Measurements from ENCODE around the gene GTF2I.
"Not testable (repeated sequence)": the region's sequence is repeated elsewhere in the genome, so short reads cannot be mapped to it uniquely, and the experiment has no call there.

Gene GTF2I

DNA sequence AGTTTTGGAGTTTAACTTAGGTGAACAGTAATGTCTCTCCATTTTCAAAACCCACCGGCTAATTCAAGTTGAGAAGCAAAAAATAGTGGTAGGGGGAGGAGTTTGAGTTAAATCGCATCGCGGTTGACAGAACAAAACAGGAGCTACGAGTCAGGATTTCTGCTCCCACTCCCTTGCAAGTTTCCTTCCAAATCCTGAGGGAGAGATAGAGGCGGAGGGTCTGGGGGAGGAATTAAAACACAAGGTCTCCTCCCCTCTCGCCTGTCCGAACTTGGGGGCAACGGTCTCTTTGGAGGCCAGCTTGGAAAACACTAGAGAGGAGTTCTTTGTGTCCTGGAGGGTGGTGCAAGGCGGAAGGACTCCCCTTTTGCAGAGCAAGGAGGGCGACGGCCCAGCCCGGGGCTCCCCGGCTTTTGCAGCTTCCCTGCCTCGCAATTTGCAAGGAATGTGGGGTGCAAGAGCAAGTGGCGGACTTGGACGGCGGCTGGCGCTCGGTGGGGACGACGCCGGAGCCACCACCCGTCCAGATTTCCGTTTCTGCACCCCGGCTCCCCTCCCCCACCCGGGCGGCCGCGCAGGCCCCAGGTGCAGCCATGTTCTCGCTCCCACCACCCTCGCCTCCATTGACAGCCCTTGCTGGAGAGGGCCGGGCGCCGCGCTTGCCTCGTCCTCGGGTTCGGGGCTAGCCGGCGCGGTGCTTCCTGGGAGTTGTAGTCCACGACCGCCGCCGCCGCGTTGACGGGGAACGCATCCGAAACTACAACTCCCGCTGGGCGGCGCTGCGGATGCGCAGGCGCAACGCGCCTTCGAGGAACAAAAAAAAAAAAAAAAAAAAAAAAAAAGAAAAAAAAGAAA is 454 bp upstream of the GTF2I start:
- DNase-seq: peak; percentile 96

DNA sequence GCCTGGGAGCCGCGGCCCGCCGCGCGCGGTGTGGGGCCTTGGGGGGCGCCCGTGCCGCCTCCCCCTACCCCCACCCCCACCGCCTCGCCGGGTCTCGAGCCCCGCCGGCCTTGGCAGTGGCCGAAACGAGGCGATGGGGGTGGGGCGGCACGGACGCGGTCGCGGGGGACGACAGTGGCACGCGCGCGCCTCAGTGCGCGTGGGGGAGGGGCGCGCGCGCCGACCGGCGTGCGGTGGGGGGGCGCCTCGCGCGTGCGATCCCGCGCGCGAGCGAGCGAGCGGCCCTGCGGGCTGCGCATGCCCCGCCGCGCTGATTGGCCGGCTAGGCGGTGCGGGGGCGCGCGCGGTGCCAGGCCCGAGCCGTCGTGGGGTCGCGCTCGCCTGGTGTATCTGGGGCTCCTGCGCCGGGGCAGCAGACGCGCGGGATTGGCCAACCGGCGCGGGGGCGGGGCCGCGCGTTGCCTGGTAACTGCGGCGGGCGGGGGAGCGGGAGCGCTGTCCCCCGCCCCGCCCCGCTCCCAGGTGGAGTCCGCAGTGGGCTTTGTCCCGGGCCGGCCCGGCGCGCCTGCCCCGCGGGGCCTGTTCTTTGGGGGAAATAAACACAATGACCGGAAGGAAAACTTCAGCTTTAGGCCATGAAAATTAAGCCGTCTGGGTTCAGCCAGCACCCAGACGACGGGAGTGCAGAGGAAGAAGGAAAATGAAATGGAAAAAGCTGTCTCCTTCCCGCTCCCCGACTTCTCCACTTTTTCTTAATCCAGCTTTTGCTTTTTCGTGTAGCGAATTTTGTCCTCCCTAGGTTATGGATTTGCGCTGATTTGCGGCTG is 873 bp downstream of the GTF2I start:
- peak; percentile 95 for DNase-seq

DNA sequence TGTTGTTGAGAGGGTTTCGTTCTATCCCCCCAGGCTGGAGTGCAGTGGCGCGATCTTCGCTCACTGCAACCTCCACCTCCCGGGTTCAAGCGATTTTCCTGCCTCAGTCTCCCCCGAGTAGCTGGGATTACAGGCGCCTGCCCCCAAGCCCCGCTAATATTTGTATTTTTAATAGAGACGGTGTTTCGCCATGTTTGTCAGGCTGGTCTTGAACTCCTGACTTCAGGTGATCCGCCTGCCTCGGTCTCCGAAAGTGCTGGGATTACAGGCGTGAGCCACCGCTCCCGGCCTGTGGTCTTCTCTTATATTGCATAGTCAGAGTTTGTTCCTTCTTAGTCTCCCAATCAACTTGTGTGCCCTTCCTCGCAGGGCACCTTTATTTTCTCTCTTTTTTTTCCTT is 2.7 kb downstream of the GTF2I start:
- not testable (repeated sequence) for DNase-seq

DNA sequence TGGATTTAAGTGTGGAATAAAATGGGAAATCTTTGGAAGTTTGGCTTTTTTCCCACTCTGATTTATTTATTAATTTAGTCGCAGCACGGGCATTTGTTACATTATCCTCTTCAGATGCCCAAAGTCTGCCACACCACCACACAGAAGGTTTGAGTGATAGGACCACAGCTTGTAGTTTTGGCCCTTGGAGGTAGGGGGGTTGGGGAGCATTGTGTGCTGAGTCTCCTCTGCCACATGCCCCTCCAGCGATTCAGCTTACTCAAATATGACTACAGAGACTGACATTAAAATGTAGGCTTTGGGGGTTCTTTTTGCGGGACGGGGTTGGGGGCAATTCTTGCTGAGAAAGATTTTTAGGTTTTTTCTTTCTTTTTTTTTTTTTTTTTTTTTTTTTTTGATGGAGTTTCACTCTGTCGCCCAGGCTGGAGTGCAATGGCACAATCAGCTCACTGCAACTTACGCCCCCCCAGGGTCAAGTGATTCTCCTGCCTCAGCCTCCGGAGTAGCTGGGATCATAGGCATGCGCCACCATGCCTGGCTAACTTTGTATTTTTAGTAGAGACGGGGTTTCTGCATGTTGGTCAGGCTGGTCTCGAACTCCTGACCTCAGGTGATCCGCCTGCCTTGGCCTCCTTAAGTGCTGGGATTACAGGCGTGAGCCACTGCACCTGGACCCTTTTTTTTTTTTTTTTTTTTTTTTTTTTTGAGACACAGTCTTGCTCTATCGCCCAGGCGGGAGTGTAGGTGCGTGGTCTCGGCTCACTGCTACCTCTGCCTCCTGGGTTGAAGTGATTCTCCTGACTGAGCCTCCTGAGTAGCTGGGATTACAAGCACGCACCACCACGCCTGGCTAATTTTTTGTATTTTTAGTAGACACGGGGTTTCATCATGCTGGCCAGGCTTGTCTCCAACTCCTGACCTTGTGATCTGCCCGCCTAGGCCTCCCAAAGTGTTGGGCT is 4.6 kb downstream of the GTF2I start:
- not testable (repeated sequence) for DNase-seq

DNA sequence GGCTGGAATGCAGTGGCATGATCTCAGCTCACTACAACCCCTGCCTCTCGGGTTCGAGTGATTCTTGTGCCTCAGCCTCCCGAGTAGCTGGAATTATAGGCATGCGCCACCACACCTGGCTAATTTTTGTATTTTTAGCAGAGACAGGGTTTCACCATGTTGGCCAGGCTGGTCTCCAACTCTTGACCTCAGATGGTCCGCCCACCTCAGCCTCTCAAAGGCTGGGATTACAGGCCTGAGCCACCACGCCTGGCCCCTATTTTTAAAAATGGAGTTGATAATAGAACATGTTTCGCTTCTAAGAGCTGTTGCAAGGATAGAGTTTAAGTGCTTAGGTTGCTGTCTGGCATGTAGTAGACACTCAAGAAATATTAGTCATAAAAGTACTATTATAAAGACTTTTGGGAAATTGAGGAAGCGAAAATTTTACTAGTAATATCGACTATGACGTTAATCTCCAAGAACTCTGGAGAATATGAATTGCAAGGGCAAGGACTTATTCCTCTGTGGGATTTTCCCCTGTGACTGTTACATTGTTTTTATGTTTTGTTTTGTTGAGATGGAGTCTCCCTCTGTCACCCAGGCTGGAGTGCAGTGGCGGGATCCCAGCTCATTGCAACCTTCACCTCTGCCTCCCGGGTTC is 7.9 kb downstream of the GTF2I start:
- no peak for DNase-seq

DNA sequence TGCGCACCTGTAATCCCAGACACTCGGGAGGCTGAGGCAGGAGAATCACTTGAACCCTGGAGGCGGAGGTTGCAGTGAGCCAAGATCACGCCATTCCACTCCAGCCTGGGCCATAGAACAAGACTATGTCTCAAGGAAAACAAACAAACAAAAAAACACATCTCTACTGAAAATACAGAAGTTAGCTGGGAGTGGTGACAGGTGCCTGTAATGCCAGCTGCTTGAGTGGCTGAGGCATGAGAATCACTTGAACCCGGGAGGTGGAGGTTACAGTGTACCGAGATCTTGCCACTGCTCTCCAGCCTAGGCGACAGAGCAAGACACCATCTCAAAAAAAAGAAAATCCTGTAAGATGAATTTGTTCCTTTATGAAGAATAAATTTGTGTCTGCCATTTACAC is 9.5 kb downstream of the GTF2I start:
- DNase-seq: not testable (repeated sequence)

DNA sequence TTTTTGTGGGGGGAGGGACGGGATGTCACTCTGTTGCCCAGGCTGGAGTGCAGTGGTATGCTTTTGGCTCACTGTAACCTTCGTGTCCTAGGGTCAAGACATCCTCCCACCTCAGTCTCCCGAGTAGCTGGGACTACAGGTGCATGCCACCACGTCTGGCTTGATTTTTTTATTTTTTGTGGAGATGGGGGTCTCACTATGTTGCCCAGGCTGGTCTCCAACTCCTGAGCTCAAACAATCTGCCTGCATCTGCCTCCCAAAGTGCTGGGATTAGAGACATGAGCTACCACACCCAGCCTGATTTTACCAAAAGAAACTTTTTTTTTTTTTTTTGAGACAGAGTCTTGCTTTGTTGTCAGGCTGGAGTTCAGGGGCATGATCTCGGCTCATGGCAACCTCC is 10.0 kb downstream of the GTF2I start:
- not testable (repeated sequence) for DNase-seq

DNA sequence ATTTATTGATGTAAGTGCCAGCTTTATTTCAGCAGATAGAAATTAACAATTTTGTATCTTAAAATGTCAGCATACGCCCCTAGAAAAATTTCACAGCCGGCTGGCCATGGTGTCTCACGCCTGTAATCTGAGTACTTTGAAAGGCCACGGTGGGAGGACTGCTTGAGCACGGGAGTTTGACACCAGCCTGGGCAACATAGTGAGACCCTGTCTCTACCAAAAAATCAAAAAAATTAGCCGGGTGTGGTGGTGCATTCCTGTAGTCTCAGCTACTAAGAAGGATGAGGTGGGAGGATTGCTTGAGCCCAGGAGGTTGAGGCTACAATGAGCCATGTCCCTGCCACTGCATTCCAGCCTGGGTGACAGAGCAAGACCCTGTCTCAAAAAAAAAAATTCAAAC is 14.1 kb downstream of the GTF2I start:
- no peak for DNase-seq

DNA sequence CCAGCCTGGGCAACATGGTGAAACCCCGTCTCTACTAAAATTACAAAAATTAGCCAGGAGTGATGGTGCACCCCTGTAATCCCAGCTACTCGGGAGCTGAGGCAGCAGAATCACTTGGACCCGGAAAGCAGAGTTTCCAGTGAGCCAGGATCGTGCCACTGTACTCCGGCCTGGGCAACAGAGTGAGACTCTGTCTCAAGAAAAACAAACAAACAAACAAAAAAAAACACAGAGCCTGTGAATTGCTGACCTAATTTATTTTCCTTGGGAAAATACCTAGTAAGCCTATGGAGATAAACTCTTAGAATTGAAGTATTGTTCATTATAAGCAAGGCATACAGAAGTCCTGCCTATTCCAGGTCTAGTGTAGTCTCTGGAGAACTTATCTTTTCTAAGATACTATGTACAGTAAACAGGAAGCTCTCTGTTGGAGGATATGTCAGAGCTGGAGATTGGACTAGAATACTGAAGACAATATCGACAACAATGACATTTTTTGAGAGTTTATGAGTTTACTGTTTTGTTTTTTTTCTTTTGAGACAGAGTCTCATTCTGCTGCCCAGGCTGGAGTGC is 14.9 kb downstream of the GTF2I start:
- DNase-seq: no peak

DNA sequence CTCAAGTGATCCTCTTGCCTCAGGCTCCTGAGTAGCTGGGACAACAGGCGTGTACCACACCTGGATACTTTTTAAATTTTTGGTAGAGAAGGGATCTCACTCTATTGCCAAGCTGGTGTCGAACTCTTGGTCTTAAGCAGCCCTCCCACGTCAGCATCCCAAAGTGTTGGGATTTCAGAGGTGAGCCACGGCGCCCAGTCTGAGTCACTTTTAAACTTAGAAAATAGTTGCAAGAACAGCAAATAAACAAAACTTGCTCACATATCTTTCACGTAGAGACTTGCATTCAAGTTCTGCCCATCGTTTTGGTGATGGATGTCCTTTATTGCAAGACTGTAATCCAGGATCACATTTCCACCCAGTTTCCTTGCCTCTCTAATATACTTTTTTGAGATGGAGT is 16.6 kb downstream of the GTF2I start:
- no peak for DNase-seq

DNA sequence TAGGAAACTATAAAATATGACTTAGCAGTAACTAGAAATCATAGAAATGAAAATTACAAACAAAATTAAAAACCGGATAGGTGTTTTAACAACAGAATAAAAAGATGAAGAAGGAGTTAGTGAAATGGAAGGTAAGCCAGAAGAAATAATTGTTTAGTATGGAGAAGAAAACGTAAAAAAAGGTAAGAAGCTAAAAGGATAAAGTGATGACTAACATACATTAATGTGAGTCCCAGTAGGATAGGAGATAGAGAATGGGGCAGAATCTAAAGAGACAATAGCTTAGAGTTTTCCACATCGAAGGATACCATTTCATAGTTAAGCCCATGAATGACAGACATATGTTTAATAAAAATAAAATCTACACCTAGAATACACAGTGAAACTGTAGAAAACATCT is 25.3 kb downstream of the GTF2I start:
- DNase-seq: no peak

DNA sequence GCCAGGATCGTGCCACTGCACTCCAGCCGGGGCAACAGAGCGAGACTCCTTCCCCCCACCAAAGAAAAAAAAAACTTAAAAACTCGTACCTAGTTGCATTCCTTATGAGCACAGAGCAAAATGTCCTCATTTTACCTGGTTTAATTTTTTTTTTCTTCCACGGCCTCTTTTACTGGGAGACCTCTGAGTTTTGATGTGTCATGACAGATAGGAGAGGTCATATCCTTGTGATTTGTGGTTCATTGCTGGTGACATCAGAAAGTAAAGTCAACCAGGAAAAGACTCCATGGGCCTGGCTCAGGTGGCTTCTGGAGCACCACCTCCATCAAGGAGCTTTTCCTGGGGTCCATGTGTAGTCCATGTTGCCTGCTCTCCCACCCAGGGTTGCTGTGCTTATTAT is 26.3 kb downstream of the GTF2I start:
- DNase-seq: no peak

DNA sequence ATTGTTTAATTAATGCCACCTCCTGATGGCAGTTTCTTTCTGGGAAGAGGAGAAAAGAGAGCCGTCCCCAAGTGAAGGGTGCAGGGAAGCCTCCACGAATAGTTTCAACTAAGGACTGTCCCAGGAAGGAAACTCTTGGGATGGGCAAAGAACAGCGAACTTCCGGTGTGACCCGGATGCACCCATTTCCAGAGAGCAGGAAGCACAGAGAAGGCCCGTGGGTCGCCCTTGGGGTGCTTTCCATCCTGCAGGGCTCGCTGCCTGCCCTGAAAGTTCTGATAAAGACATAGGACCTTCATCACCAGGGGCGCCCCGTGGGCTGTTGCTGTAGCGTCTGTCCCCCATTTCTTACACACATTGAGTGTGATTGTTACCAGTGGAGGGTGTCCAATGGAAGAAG is 27.0 kb downstream of the GTF2I start:
- DNase-seq: no peak

DNA sequence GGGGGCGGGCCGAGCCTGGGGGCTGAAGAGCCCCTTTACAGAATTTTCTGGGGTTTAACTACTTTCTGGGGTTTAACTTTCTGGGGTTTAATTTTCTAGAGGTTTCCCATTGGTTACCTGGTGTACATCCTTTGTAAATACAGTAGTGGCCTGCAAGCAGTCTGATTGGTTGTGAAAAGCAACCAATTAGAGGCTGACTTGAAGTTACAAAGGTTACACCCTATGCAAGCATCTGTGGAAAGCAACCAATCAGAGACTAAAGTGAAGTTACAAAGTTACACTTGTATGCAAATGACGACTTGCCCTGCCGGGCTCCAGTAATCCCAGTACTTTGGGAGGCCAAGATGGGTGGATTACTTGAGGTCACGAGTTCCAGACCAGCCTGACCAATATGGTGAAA is 27.4 kb downstream of the GTF2I start:
- DNase-seq: no peak

DNA sequence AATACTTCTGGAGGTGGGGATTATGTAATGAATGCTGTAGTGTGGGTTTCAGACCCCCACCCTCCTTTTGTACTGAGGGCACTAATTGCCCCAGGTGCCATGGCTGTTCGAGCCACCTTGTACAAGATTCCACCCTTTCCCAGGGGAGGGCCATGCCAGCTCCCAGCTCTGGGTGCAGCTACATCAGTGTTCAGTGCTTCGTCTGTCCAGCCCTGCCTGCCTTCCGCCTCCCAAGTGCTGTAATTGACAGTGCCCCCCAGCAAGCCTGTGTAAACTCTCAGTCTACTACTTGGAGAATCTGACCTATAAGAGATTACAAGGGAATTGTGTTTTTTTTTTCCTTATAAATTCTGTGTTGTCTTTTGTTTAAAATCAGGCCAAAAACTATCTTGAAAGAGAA is 33.0 kb downstream of the GTF2I start:
- no peak for DNase-seq

DNA sequence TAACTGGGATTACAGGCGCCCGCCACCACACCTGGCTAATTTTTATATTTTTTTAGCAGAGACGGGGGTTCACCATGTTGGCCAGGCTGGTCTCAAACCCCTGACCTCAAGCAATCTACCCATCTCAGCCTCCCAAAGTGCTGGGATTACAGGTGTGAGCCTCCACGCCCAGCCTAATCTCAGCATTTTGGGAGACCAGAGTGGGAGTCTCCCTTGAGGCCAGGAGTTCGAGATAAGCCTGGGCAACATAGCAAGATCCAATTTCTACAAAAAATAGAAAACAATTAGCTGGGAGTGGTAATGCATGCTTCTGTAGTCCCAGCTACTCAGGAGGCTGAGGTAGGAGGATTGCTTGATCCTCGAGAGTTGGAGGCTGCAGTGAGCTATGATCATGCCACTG is 46.9 kb downstream of the GTF2I start:
- not testable (repeated sequence) for DNase-seq

DNA sequence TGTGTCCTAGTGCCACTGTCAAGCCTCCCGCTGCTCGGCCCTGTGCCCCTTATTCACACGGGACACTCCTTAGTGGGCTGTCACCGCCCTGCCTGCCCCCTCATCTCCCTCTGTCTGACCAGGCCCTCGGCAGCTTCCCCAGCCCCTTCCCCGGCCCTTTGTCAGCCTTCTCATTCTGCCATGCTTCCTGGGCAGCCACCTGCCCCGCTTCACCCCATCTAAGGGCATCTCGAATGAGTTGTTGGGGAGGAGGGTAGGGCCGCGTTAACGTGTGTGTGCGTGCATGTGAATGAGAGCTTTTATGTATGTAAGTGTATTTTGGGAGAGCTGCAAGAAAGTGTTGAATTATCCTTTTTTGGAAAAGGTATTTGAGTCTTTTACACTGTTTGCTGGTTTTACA is 49.7 kb downstream of the GTF2I start:
- no peak for DNase-seq

DNA sequence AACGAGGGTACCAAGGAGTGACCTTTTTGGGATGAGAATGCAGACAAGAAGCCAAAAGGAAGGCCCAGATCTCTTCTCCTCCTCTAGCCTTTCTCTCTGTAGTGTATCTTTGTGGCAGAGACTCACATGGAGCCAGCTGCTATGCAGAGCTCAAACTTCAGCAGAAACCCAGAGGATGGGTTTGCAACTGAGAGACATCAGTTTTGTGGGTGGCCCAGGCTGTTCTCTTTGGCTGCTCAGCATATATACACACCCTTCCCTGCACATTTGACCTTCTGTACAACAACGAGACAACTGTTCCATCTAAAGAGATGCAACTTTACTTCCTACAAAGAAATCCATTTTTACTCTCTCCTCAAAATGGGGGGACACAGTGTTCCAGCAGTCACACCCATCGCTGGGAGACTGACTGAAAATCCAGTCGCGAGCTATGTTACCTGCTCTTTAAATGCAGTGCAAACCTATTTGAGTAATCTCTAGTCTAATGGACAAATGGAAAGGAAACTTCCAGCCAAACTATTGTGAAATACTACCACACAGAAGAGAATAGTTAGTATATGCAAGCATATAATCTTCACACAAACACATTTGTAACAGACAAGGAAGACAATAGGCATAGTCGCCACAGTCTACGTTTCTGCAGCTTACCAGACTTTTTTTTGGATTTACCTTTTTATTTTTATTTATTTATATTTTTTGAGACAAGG is 51.2 kb downstream of the GTF2I start:
- no peak for DNase-seq

DNA sequence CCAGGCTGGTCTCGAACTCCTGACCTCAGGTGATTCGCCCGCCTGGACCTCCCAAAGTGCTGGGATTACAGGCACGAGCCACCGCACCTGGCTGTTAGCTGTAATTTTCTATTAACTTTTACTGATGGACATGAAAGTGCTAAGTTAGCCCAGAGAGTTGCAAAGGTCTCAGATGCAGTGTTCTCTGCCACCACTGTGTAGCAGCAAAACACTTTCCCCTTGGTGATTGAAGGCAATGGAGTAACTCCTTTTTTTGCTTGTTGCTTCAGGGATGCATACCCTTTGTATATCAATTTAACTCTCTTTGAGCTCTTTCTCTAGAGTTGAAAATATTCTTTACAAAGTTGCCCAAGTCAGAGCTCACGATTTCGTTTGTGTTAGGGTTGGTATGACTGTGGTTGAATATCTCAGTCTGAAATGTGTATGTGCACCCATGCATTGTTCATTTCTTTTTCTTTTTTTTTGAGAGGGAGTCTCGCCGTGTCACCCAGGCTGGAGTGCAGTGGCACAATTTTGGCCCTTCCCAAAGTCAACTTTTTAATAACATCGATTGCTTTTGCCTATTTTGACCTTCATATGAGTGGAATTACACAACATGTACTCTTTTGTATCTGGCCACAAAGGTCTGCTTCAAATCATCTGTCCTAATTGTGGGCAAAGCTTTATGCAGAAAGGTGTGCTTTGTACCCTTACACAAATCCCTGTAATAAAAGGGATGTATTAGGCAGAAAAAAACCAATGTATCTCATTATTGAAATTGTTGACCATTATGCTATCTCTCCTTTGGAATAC is 52.6 kb downstream of the GTF2I start:
- DNase-seq: no peak

DNA sequence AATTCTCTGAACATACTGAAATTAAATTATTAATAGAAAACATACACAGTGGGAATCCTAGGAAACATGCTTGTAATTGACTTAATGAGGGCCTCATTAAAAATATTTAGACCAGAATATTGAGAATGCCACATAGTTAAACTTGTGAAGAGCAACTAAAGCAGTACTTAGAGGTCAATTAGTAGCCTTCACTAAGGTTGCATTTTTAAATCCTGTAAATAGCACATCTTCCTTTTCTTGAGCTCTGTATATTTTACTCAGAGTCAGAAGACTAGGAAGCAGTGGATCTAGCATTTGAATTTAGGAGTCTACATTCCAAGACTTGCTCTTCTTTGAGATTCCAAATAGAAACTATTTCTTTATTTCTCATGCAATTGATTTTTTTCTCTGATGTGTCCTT is 56.0 kb downstream of the GTF2I start:
- no peak for DNase-seq

DNA sequence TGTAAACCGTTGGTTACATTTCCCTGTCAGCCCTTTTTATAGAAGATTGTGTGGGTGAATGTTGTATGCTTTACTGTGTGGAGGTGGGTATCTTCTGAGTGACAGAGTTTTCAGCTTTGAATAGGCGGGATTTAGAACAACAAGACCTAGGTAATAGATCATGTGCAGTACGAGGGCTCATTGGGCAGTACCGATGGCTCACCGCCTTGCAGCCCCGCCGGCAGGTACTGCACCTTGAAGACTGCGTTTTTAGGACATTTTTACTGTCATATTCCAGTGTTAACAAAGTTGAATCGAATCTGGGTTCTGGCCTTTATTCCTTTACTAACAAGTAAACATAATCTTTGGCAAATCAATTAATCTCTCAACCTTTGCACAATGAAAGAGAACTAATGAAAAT is 60.4 kb downstream of the GTF2I start:
- no peak for DNase-seq
